H1 (cell line): Measurements from ENCODE around the gene KMT5B. TPM values are rescaled to one million over a fixed set of nuclear protein-coding genes. Genes with fewer than 3 reads are reported as not detected.

Experiments used
- CTCF ChIA-PET: fragments of 300-600 bp; sonication (Branson Sonifier 250); formaldehyde crosslinking; loops from one replicate; lab custom pipeline; 2021; ENCODE audit not compliant: partially characterized antibody; lab: Charles Lee
- POLR2A ChIA-PET: fragments of 300-600 bp; sonication (Branson Sonifier 250); formaldehyde crosslinking; loops from one replicate; lab custom pipeline; 2021; ENCODE audit warnings: inconsistent platforms; ENCODE audit not compliant: partially characterized antibody; lab: Charles Lee
- DNase-seq, 2 experiments: peaks; one replicate each; pipeline versions ENCODE4 v3.0.0 to v3.0.0-alpha.2; 2010 to 2022; ENCODE audit warnings: low spot score in 2 of 2, low read depth in 1 of 2, mixed read lengths in 1 of 2
- FAIRE-seq: peaks from 2 replicates; lab custom pipeline; 2011; peaks lifted over from hg19 to GRCh38; lab: Jason Lieb, UNC
- H2AFZ ChIP-seq: 2 replicates; pipeline ENCODE4 v1.8.1; 2012; ENCODE audit warnings: low read length, inconsistent platforms
- H2AK5ac ChIP-seq: 2 replicates; pipeline ENCODE4 v1.6.1; 2013; ENCODE audit warnings: low read depth, low read length
- H2BK120ac ChIP-seq: replicated peaks from 2 replicates; pipeline ENCODE3; 2013; ENCODE audit warnings: low read depth, low read length, inconsistent platforms
- H2BK12ac ChIP-seq: 2 replicates; pipeline ENCODE4 v1.6.1; 2013; ENCODE audit warnings: low read depth, low read length
- H2BK15ac ChIP-seq: 2 replicates; pipeline ENCODE4 v1.6.1; 2013; ENCODE audit warnings: low read length
- H2BK20ac ChIP-seq: 2 replicates; pipeline ENCODE4 v1.6.1; 2013; ENCODE audit warnings: low read length
- H2BK5ac ChIP-seq: 2 replicates; pipeline ENCODE4 v1.6.1; 2013; ENCODE audit warnings: low read depth, low read length
- H3K14ac ChIP-seq: 2 replicates; pipeline ENCODE4 v1.6.1; 2013; ENCODE audit warnings: inconsistent platforms; ENCODE audit not compliant: insufficient read length
- H3K18ac ChIP-seq: 2 replicates; pipeline ENCODE4 v1.6.1; 2013; ENCODE audit warnings: low read length; ENCODE audit errors: extremely low read depth
- H3K23ac ChIP-seq: 2 replicates; pipeline ENCODE4 v1.6.1; 2013; ENCODE audit warnings: inconsistent platforms; ENCODE audit not compliant: insufficient read length
- H3K23me2 ChIP-seq: 2 replicates; pipeline ENCODE4 v1.6.1; 2013; ENCODE audit warnings: low read depth, low read length
- H3K27ac ChIP-seq: 2 replicates; pipeline ENCODE4 v1.6.1; 2011; ENCODE audit warnings: low read depth, low read length, inconsistent platforms
- H3K27me3 ChIP-seq, 4 experiments: replicated peaks in 1 of 4; 1 replicate in 1 of 4; 2 replicates in 3 of 4; pipeline versions ENCODE4 v1.6.1 to v1.8.1; 2011 to 2013; ENCODE audit warnings: low read length in 3 of 4, mild to moderate bottlenecking in 3 of 4, inconsistent platforms in 2 of 4, mixed read lengths in 2 of 4, moderate library complexity in 1 of 4; ENCODE audit not compliant: control insufficient read depth in 3 of 4, insufficient read depth in 3 of 4; ENCODE audit errors: extremely low read depth in 1 of 4
- H3K36me3 ChIP-seq, 4 experiments: 2 replicates each; pipeline versions ENCODE4 v1.6.1 to v1.8.1; 2011 to 2013; ENCODE audit warnings: mild to moderate bottlenecking in 4 of 4, low read length in 3 of 4, moderate library complexity in 2 of 4, control low read depth in 1 of 4, inconsistent platforms in 1 of 4; ENCODE audit not compliant: insufficient read depth in 4 of 4, control insufficient read depth in 2 of 4
- H3K4ac ChIP-seq: replicated peaks from 2 replicates; pipeline ENCODE3; 2013; ENCODE audit warnings: low read length, low read depth, mixed read lengths, inconsistent platforms; ENCODE audit not compliant: insufficient read length
- H3K4me1 ChIP-seq, 4 experiments: replicated peaks in 1 of 4; 1 replicate in 1 of 4; 2 replicates in 3 of 4; pipeline versions ENCODE4 v1.6.1 to v1.8.1; 2011 to 2013; ENCODE audit warnings: low read length in 3 of 4, inconsistent platforms in 2 of 4, mixed read lengths in 1 of 4; ENCODE audit not compliant: insufficient read depth in 4 of 4, control insufficient read depth in 3 of 4
- H3K4me2 ChIP-seq, 2 experiments: 2 replicates each; pipeline versions ENCODE4 v1.6.1 to v1.8.1; 2011 to 2013; ENCODE audit warnings: low read depth in 2 of 2, low read length in 2 of 2, control low read depth in 1 of 2, inconsistent platforms in 1 of 2, mild to moderate bottlenecking in 1 of 2; ENCODE audit not compliant: insufficient read depth in 1 of 2
- H3K4me3 ChIP-seq, 4 experiments: fragments of 200-600, 300-600 bp in 1 of 4; sonication (generic), shearing (Covaris generic), sonication (Bioruptor Twin) in 1 of 4; 2 replicates each; pipeline versions ENCODE4 v1.5.1 to v1.8.1; 2011 to 2016; ENCODE audit warnings: low read length in 4 of 4, low read depth in 3 of 4, control low read depth in 2 of 4, inconsistent platforms in 2 of 4, mild to moderate bottlenecking in 2 of 4, mixed read lengths in 1 of 4, moderate library complexity in 1 of 4; ENCODE audit not compliant: insufficient read depth in 2 of 4; ENCODE audit errors: extremely low read depth in 1 of 4
- H3K56ac ChIP-seq: replicated peaks from 2 replicates; pipeline ENCODE3; 2013; ENCODE audit warnings: low read depth, mild to moderate bottlenecking, mixed read lengths, low read length, inconsistent platforms; ENCODE audit not compliant: insufficient read length
- H3K79me1 ChIP-seq: 2 replicates; pipeline ENCODE4 v1.6.1; 2013; ENCODE audit warnings: low read depth, low read length, control low read depth
- H3K79me2 ChIP-seq, 2 experiments: 2 replicates each; pipeline versions ENCODE4 v1.6.1 to v1.8.1; 2012 to 2013; ENCODE audit warnings: low read length in 2 of 2, mild to moderate bottlenecking in 2 of 2, inconsistent platforms in 1 of 2; ENCODE audit not compliant: insufficient read depth in 2 of 2, control insufficient read depth in 1 of 2
- H3K9ac ChIP-seq, 4 experiments: replicated peaks in 1 of 4; 1 replicate in 1 of 4; 2 replicates in 3 of 4; pipeline versions ENCODE4 v1.6.1 to v1.8.1; 2011 to 2013; ENCODE audit warnings: low read depth in 3 of 4, low read length in 3 of 4, control low read depth in 2 of 4, mild to moderate bottlenecking in 2 of 4, moderate library complexity in 2 of 4, inconsistent platforms in 1 of 4; ENCODE audit errors: extremely low read depth in 1 of 4
- H3K9me3 ChIP-seq, 2 experiments: 2 replicates each; pipeline versions ENCODE4 v1.6.1 to v1.8.1; 2012 to 2013; ENCODE audit warnings: mild to moderate bottlenecking in 2 of 2, moderate library complexity in 2 of 2, control low read depth in 1 of 2, inconsistent platforms in 1 of 2, low read depth in 1 of 2, low read length in 1 of 2, mixed read lengths in 1 of 2; ENCODE audit not compliant: insufficient read depth in 2 of 2
- H4K20me1 ChIP-seq, 2 experiments: replicated peaks in 1 of 2; 2 replicates each; pipeline versions ENCODE3 to v1.8.1; 2011 to 2013; ENCODE audit warnings: inconsistent platforms in 2 of 2, low read length in 2 of 2, mild to moderate bottlenecking in 1 of 2; ENCODE audit not compliant: insufficient read depth in 2 of 2, control insufficient read depth in 1 of 2
- H4K5ac ChIP-seq: 2 replicates; pipeline ENCODE4 v1.6.1; 2013; ENCODE audit warnings: low read length, low read depth, mixed read lengths, inconsistent platforms; ENCODE audit not compliant: insufficient read length
- H4K8ac ChIP-seq: 2 replicates; pipeline ENCODE4 v1.8.0; 2013; ENCODE audit warnings: mild to moderate bottlenecking, moderate library complexity, low read length, inconsistent platforms; ENCODE audit not compliant: insufficient read depth; ENCODE audit errors: extremely low read depth
- H4K91ac ChIP-seq: replicated peaks from 2 replicates; pipeline ENCODE3; 2013; ENCODE audit warnings: low read length, mixed read lengths, inconsistent platforms; ENCODE audit not compliant: insufficient read length
- CBX8 ChIP-seq: fragments of 300-800, 300-1000 bp; sonication (generic); IDR thresholded peaks from 2 replicates; pipeline ENCODE4 v1.7.1; 2016; ENCODE audit warnings: low read depth, low read length, borderline replicate concordance
- CHD2 ChIP-seq: IDR thresholded peaks from 2 replicates; pipeline ENCODE4 v1.6.1; 2012; ENCODE audit warnings: low read length, improper control_type of control experiment
- NANOG ChIP-seq: IDR thresholded peaks from 2 replicates; pipeline ENCODE4 v1.6.1; 2011; ENCODE audit warnings: low read length, low read depth, mild to moderate bottlenecking, inconsistent platforms; ENCODE audit not compliant: insufficient read depth, poor library complexity, severe bottlenecking
- SP2 ChIP-seq: IDR thresholded peaks from 2 replicates; pipeline ENCODE4 v1.6.1; 2012; ENCODE audit warnings: mild to moderate bottlenecking, low read length, inconsistent platforms
- WGBS, 2 experiments: shearing (Covaris generic) in 1 of 2; methylation state at CpG; one replicate each; pipeline versions ENCODE4 v1.1.6 to v1.1.7; 2013 to 2015; ENCODE audit warnings: low lambda C conversion rate in 2 of 2, mixed read lengths in 2 of 2, inconsistent platforms in 1 of 2, low coverage in 1 of 2, missing lambda C conversion rate in 1 of 2; ENCODE audit not compliant: insufficient replicate concordance in 2 of 2, insufficient coverage in 1 of 2, insufficient read length in 1 of 2; ENCODE audit errors: extremely low coverage in 1 of 2, missing lambda C conversion rate in 1 of 2; 5-methylcytosine and 5-hydroxymethylcytosine counted together
- polyA plus RNA-seq, 7 experiments: library from polyadenylated mRNA; depleted of rRNA in 3 of 7; stranded (reverse) in 5 of 7; unstranded in 2 of 7; fragments of >200 nt in 5 of 7; fragments of 200-250 nt in 2 of 7; gene quantifications; 1 replicate in 5 of 7; 2 replicates in 1 of 7; 4 replicates in 1 of 7; pipeline versions ENCODE4 v1.2.1 to v1.2.3, GENCODE V29; 2011 to 2013; ENCODE audit warnings: missing spikeins in 2 of 7, mixed read lengths in 2 of 7
- total RNA-seq: library from RNA; stranded (reverse); fragmentation: NEBNext Ultra II Directional; extraction: Animal tissue kit (Norgen Biotek cat#: 25700); gene quantifications from 2 replicates; pipeline ENCODE4 v1.2.1, GENCODE V29; 2021

Gene KMT5B
- total and polyA plus RNA-seq, 2 of the 8 experiments (the other 6 are each of a cell fraction or from before 2014, with no cell fraction given), result 11.0 to 40.8 TPM

GRCh38 chr11:68254421-68254820 is 41.3 kb upstream of the KMT5B start:
- H3K79me1 ChIP-seq, result no peaks in the 10 kb centered on the region
- H3K27me3 ChIP-seq, result peaks cover 0 to 11% (median 4%) of the 10 kb centered on the region in 4 experiments; a peak in 2 of 7 replicates
- no peak overlapping the region for H4K5ac ChIP-seq
- H3K23me2 ChIP-seq, result no peaks in the 10 kb centered on the region
- H3K4me2 ChIP-seq, result no peak overlapping the region
- no peak overlapping the region for H4K91ac ChIP-seq
- no peaks in the 10 kb centered on the region for H3K79me2 ChIP-seq
- H3K14ac ChIP-seq, result no peak overlapping the region
- no peaks in the 10 kb centered on the region for H3K9me3 ChIP-seq
- no peak overlapping the region for H3K4ac ChIP-seq
- no peak overlapping the region for H2AFZ ChIP-seq
- no peak overlapping the region for H4K8ac ChIP-seq
- H3K36me3 ChIP-seq, result no peaks in the 10 kb centered on the region
- peaks cover 0 to 9% (median 4%) of the 10 kb centered on the region in 4 experiments; a peak in 5 of 7 replicates for H3K4me1 ChIP-seq
- no peak overlapping the region for H2BK15ac ChIP-seq
- no peak overlapping the region for H3K56ac ChIP-seq
- H3K23ac ChIP-seq, result no peak overlapping the region
- 84% methylated on average over 14 of the region's 14 CpGs; no CpG with 5 or more reads in 1 of the 2 experiments for WGBS, 2 experiments
- H4K20me1 ChIP-seq, result no peaks in the 10 kb centered on the region
- TF ChIP-seq NANOG, result no peak
- no peak for TF ChIP-seq CBX8
- no peak for TF ChIP-seq SP2
- TF ChIP-seq CHD2, result no peak
- TF ChIP-seq, all 59 proteins: peak for 0
- no peak overlapping the region for H3K27ac ChIP-seq
- H3K4me3 ChIP-seq, result no peak overlapping the region
- no peak overlapping the region for H2BK5ac ChIP-seq
- H2BK12ac ChIP-seq, result no peak overlapping the region
- no peak overlapping the region for H2BK120ac ChIP-seq
- ChIA-PET POLR2A (interaction anchor here (1.0 kb wide), 1 partner anchor 63 kb away, joined by 3 read pairs; no protein-coding TSS in a partner anchor), CTCF (interaction anchor here (1.1 to 4.3 kb wide), 2 partner anchors 44 to 195 kb away, joined by 3 to 27 read pairs; no protein-coding TSS in a partner anchor)
- FAIRE-seq, result no peak
- no peak overlapping the region for H3K18ac ChIP-seq
- no peak for DNase-seq
- no peak overlapping the region for H2AK5ac ChIP-seq
- H3K9ac ChIP-seq, result no peak overlapping the region
- H2BK20ac ChIP-seq, result no peak overlapping the region
